ENCODE results near the gene BTN2A1.

The BTN2A1 gene

GRCh38 chr6:26412954-26413353 lies 44.8 kb upstream of the BTN2A1 start:
- no peak for TF ChIP-seq TAF1 (IDR thresholded peaks at IDR 0.05; ENCODE audit: low read depth)
- TF ChIP-seq, protein P1, sequence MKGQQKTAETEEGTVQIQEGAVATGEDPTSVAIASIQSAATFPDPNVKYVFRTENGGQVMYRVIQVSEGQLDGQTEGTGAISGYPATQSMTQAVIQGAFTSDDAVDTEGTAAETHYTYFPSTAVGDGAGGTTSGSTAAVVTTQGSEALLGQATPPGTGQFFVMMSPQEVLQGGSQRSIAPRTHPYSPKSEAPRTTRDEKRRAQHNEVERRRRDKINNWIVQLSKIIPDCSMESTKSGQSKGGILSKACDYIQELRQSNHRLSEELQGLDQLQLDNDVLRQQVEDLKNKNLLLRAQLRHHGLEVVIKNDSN (IDR thresholded peaks at IDR 0.05) = no peak
- no peak for TF ChIP-seq CREB1 (IDR thresholded peaks at IDR 0.05; ENCODE audit: low read depth)
- no peak for TF ChIP-seq NFIC (IDR thresholded peaks at IDR 0.05)
- no peak for TF ChIP-seq FOXM1 (IDR thresholded peaks at IDR 0.05; ENCODE audit: borderline replicate concordance, low read depth)
- no peak for TF ChIP-seq REST (IDR thresholded peaks at IDR 0.05; ENCODE audit: low read depth)
- no peak for TF ChIP-seq YY1 (IDR thresholded peaks at IDR 0.05; ENCODE audit: low read depth)
- no peak for TF ChIP-seq ZBTB7A (IDR thresholded peaks at IDR 0.05; ENCODE audit: low read depth)
- TF ChIP-seq RAD21 (IDR thresholded peaks at IDR 0.05; ENCODE audit: low read depth) = no peak

DNA sequence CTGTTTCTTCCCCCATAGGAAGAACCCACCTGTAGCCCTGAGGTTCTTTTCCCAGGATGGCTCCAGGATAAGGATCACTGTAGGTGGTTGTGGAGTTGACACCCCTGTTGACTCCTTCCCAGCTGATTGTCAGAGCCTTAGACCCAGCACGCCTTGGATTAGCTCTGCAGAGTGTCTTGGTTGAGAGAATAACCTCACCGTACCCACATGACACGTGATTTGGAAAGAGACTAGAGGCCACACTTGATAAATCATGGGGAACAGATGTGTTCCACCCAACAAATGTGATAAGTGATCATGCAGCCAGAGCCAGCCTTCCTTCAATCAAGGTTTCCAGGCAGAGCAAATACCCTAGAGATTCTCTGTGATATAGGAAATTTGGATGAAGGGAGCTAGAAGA lies 43.5 kb upstream of the BTN2A1 start:
- TF ChIP-seq CEBPB (IDR thresholded peaks at IDR 0.05) (no peak), CREB1 (IDR thresholded peaks at IDR 0.05; ENCODE audit: low read depth) (no peak), FOXM1 (IDR thresholded peaks at IDR 0.05; ENCODE audit: borderline replicate concordance, low read depth) (no peak), TCF12 (IDR thresholded peaks at IDR 0.05; ENCODE audit: low read depth) (no peak), MAX (IDR thresholded peaks at IDR 0.05) (no peak), YY1 (IDR thresholded peaks at IDR 0.05; ENCODE audit: low read depth) (no peak), EGR1 (IDR thresholded peaks at IDR 0.05) (no peak), NFIC (IDR thresholded peaks at IDR 0.05) (no peak), REST (IDR thresholded peaks at IDR 0.05; ENCODE audit: low read depth) (no peak), TEAD4 (IDR thresholded peaks at IDR 0.05) (no peak), TAF1 (IDR thresholded peaks at IDR 0.05; ENCODE audit: low read depth) (no peak), ZBTB7A (IDR thresholded peaks at IDR 0.05; ENCODE audit: low read depth) (no peak), EP300 (IDR thresholded peaks at IDR 0.05; ENCODE audit: borderline replicate concordance) (no peak), RAD21 (IDR thresholded peaks at IDR 0.05; ENCODE audit: low read depth) (no peak)
- TF ChIP-seq, protein P1 (IDR thresholded peaks at IDR 0.05) = no peak

DNA sequence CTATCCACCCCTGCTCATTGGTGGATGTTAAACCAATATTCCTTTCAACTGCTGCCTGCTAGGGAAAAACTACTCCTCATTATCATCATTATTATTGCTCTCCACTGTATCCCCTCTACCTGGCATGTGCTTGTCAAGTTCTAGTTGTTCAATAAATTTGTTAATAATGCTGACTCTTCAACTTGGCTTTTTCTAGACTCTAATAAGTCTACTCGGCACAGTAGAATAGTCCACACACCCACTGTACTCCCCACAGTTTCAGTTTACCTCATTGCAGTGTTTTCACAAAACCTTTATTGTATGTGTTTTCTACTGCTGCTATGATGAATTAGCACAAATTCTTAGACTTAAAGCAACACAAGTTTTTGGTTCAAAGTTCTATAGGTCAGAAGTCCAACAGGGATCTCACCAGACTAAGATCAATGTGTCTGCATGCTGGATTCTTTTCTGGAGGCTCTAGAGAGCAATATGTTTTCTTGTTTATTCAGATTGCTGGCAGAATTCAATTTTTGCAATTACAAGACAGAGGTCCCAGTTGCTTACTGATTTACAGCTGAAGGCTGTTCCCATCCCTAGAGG lies 42.6 kb upstream of the BTN2A1 start:
- no peak for TF ChIP-seq ZBTB7A (IDR thresholded peaks at IDR 0.05; ENCODE audit: low read depth)
- TF ChIP-seq MAX (IDR thresholded peaks at IDR 0.05) = no peak
- TF ChIP-seq TEAD4 (IDR thresholded peaks at IDR 0.05) = no peak
- TF ChIP-seq NFIC (IDR thresholded peaks at IDR 0.05) = no peak
- no peak for TF ChIP-seq TCF12 (IDR thresholded peaks at IDR 0.05; ENCODE audit: low read depth)
- no peak for TF ChIP-seq CEBPB (IDR thresholded peaks at IDR 0.05)
- TF ChIP-seq FOXM1 (IDR thresholded peaks at IDR 0.05; ENCODE audit: borderline replicate concordance, low read depth) = no peak
- no peak for TF ChIP-seq CREB1 (IDR thresholded peaks at IDR 0.05; ENCODE audit: low read depth)

GRCh38 chr6:26415791-26416190 lies 42.0 kb upstream of the BTN2A1 start:
- TF ChIP-seq RAD21 (IDR thresholded peaks at IDR 0.05; ENCODE audit: low read depth) = no peak
- no peak for TF ChIP-seq MAX (IDR thresholded peaks at IDR 0.05)
- no peak for TF ChIP-seq YY1 (IDR thresholded peaks at IDR 0.05; ENCODE audit: low read depth)
- TF ChIP-seq, protein P1 (IDR thresholded peaks at IDR 0.05) = no peak
- TF ChIP-seq TEAD4 (IDR thresholded peaks at IDR 0.05) = no peak
- TF ChIP-seq ZBTB7A (IDR thresholded peaks at IDR 0.05; ENCODE audit: low read depth) = no peak
- no peak for TF ChIP-seq CREB1 (IDR thresholded peaks at IDR 0.05; ENCODE audit: low read depth)
- no peak for TF ChIP-seq REST (IDR thresholded peaks at IDR 0.05; ENCODE audit: low read depth)
- no peak for TF ChIP-seq EGR1 (IDR thresholded peaks at IDR 0.05)
